Parathyroid adenoma (tissue), 2 donors: ENCODE measurements around the gene SPAG5.

Experiments used
- H2AFZ ChIP-seq: fragments of 300-600 bp; sonication (generic); one replicate; pipeline ENCODE4 v1.7.0; 2017; ENCODE audit warnings: antibody characterized with exemption, mild to moderate bottlenecking
- H3K27ac ChIP-seq: fragments of 300-600 bp; sonication (generic); one replicate; pipeline ENCODE4 v1.7.0; 2017
- H3K27me3 ChIP-seq: fragments of 300-600 bp; sonication (generic); one replicate; pipeline ENCODE4 v1.7.0; 2017; ENCODE audit warnings: low read length; ENCODE audit not compliant: control insufficient read depth, insufficient read depth
- H3K36me3 ChIP-seq: fragments of 300-600 bp; sonication (generic); one replicate; pipeline ENCODE4 v1.7.0; 2017; ENCODE audit warnings: low read length; ENCODE audit not compliant: control insufficient read depth, insufficient read depth
- H3K4me1 ChIP-seq: fragments of 300-600 bp; sonication (generic); one replicate; pipeline ENCODE4 v1.7.0; 2017; ENCODE audit warnings: control low read depth
- H3K4me2 ChIP-seq: fragments of 300-600 bp; sonication (generic); one replicate; pipeline ENCODE4 v1.7.0; 2017; ENCODE audit warnings: low read length
- H3K4me3 ChIP-seq: fragments of 300-600 bp; sonication (generic); one replicate; pipeline ENCODE4 v1.7.0; 2017; ENCODE audit warnings: low read depth, low read length
- H3K79me2 ChIP-seq: fragments of 300-600 bp; sonication (generic); one replicate; pipeline ENCODE4 v1.7.0; 2017; ENCODE audit warnings: control low read depth
- H3K9ac ChIP-seq: fragments of 300-600 bp; sonication (generic); one replicate; pipeline ENCODE4 v1.7.0; 2017; ENCODE audit warnings: mild to moderate bottlenecking
- H3K9me3 ChIP-seq: fragments of 300-600 bp; sonication (generic); one replicate; pipeline ENCODE4 v1.7.0; 2017; ENCODE audit warnings: low read length; ENCODE audit not compliant: control insufficient read depth
- CTCF ChIP-seq: fragments of 300-600 bp; sonication (generic); IDR thresholded peaks from one replicate; pipeline ENCODE4 v1.7.0; 2017; ENCODE audit warnings: antibody characterized with exemption, mild to moderate bottlenecking
- donor health status: primary hyperparathyroidism.

Gene SPAG5

GRCh38 chr17:28570716-28571360 lies 28.0 kb downstream of the SPAG5 start:
- no peaks in the 10 kb centered on the region for H3K27me3 ChIP-seq
- peak overlapping the region; percentile 77 for H3K27ac ChIP-seq
- H3K36me3 ChIP-seq, result no peaks in the 10 kb centered on the region
- H3K9ac ChIP-seq, result peak overlapping the region; percentile 81
- TF ChIP-seq CTCF, result no peak
- H3K4me2 ChIP-seq, result peak overlapping the region; percentile 99
- peaks cover 13% of the 10 kb centered on the region for H3K79me2 ChIP-seq
- H3K4me3 ChIP-seq, result peak overlapping the region; percentile 97
- peaks cover 5% of the 10 kb centered on the region for H3K4me1 ChIP-seq
- peak overlapping the region; percentile 95 for H2AFZ ChIP-seq
- H3K9me3 ChIP-seq, result no peaks in the 10 kb centered on the region

GRCh38 chr17:28569446-28569845 lies 29.4 kb downstream of the SPAG5 start:
- H2AFZ ChIP-seq, result no peak overlapping the region
- H3K4me3 ChIP-seq, result no peak overlapping the region
- H3K9ac ChIP-seq, result no peak overlapping the region
- no peak overlapping the region for H3K27ac ChIP-seq
- H3K9me3 ChIP-seq, result no peaks in the 10 kb centered on the region
- H3K36me3 ChIP-seq, result no peaks in the 10 kb centered on the region
- H3K27me3 ChIP-seq, result no peaks in the 10 kb centered on the region
- no peak overlapping the region for H3K4me2 ChIP-seq
- peaks cover 5% of the 10 kb centered on the region for H3K4me1 ChIP-seq
- peaks cover 13% of the 10 kb centered on the region for H3K79me2 ChIP-seq
- no peak for TF ChIP-seq CTCF

GRCh38 chr17:28567604-28568003 lies 31.2 kb downstream of the SPAG5 start:
- no peaks in the 10 kb centered on the region for H3K27me3 ChIP-seq
- H3K27ac ChIP-seq, result no peak overlapping the region
- H2AFZ ChIP-seq, result no peak overlapping the region
- H3K79me2 ChIP-seq, result peaks cover 13% of the 10 kb centered on the region
- no peak overlapping the region for H3K9ac ChIP-seq
- no peak for TF ChIP-seq CTCF
- peaks cover 5% of the 10 kb centered on the region for H3K4me1 ChIP-seq
- H3K4me2 ChIP-seq, result no peak overlapping the region
- H3K36me3 ChIP-seq, result no peaks in the 10 kb centered on the region
- H3K9me3 ChIP-seq, result no peaks in the 10 kb centered on the region
- no peak overlapping the region for H3K4me3 ChIP-seq

- Histone ChIP-seq H3K4me2 (no peak overlapping the region), H3K36me3 (no peaks in the 10 kb centered on the region), H3K79me2 (peaks cover 5% of the 10 kb centered on the region), H3K4me1 (no peaks in the 10 kb centered on the region), H3K27me3 (no peaks in the 10 kb centered on the region), H2AFZ (no peak overlapping the region), H3K27ac (no peak overlapping the region), H3K9me3 (no peaks in the 10 kb centered on the region), H3K4me3 (no peak overlapping the region), H3K9ac (no peak overlapping the region)
- TF ChIP-seq CTCF, result no peak
Observed at GRCh38 chr17:28563475-28563874, 35.4 kb downstream of the SPAG5 start.

- H3K9ac ChIP-seq, result no peak overlapping the region
- H3K4me2 ChIP-seq, result no peak overlapping the region
- H3K36me3 ChIP-seq, result no peaks in the 10 kb centered on the region
- no peaks in the 10 kb centered on the region for H3K9me3 ChIP-seq
- H3K4me3 ChIP-seq, result no peak overlapping the region
- no peak for TF ChIP-seq CTCF
- H3K4me1 ChIP-seq, result peaks cover 7% of the 10 kb centered on the region
- H3K79me2 ChIP-seq, result no peaks in the 10 kb centered on the region
- no peak overlapping the region for H2AFZ ChIP-seq
- no peak overlapping the region for H3K27ac ChIP-seq
- no peaks in the 10 kb centered on the region for H3K27me3 ChIP-seq
Observed at GRCh38 chr17:28555022-28555421, 43.8 kb downstream of the SPAG5 start.
